Heart left ventricle (tissue), 13 donors: Measurements from ENCODE around the gene TCF4.

ENCODE experiments used
- POLR2A ChIP-seq, 2 donors: fragments of 450-650 bp; IDR thresholded peaks; one replicate each; pipeline ENCODE4 v1.6.1; 2017; ENCODE audit warnings: antibody characterized with exemption in 2 of 2, mild to moderate bottlenecking in 2 of 2, moderate library complexity in 2 of 2
- TF ChIP-seq, protein P1 (sequence below), 12 donors: fragments of 200-600 bp; sonication (generic) in 4 of 12; IDR thresholded peaks; one replicate each; pipeline versions ENCODE4 v1.5.0 to v1.8.0; 2018 to 2022; ENCODE audit warnings: antibody characterized with exemption in 12 of 12, mild to moderate bottlenecking in 5 of 12
- donor health status: ischemic (EF 13 %, LVEDD 7.1; RV severe dilation, severe dysfunction).
- donor health status: DM: no; HTN: yes; CAD: no.
- donor health status: DM: no; HTN: no; CAD: no.
- donor health status: ischemic (EF 25% LVEDD 6.9; RV normal size, moderate dysfunction).
- donor health status: ischemic (EF 25% LVEDD 5.7; RV mildly dilated, moderate dysfunction).
- donor health status: ischemic (EF 35%, LVEDD 5.7; RV mildly dilated, moderate dysfunction).
- donor health status: nonischemic (EF 11% LVEDD 7.7; RV severe dilation, severe dysfunction).
- donor health status: DM: yes; HTN: yes; CAD: no.
- donor health status: PGD.
- donor health status: ischemic (EF 29% LVEDD 5.4; RV normal size, mild dysfunction).
- donor health status: nonischemic (EF 23%, LVEDD 6.1; RV moderate dilation, normal function).

- TF ChIP-seq, protein P1, sequence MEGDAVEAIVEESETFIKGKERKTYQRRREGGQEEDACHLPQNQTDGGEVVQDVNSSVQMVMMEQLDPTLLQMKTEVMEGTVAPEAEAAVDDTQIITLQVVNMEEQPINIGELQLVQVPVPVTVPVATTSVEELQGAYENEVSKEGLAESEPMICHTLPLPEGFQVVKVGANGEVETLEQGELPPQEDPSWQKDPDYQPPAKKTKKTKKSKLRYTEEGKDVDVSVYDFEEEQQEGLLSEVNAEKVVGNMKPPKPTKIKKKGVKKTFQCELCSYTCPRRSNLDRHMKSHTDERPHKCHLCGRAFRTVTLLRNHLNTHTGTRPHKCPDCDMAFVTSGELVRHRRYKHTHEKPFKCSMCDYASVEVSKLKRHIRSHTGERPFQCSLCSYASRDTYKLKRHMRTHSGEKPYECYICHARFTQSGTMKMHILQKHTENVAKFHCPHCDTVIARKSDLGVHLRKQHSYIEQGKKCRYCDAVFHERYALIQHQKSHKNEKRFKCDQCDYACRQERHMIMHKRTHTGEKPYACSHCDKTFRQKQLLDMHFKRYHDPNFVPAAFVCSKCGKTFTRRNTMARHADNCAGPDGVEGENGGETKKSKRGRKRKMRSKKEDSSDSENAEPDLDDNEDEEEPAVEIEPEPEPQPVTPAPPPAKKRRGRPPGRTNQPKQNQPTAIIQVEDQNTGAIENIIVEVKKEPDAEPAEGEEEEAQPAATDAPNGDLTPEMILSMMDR (IDR thresholded peaks at IDR 0.05), result no peak
- TF ChIP-seq POLR2A (IDR thresholded peaks at IDR 0.05), result no peak
These were observed 408.6 kb downstream of the TCF4 start for GRCh38 chr18:55179425-55179824.
